Measurements from ENCODE around the gene BAG2. TPM values are rescaled to one million over a fixed set of nuclear protein-coding genes. Genes with fewer than 3 reads are reported as not detected.

The BAG2 gene
- polyA plus RNA-seq, 1 donor, result 4.3 TPM

DNA sequence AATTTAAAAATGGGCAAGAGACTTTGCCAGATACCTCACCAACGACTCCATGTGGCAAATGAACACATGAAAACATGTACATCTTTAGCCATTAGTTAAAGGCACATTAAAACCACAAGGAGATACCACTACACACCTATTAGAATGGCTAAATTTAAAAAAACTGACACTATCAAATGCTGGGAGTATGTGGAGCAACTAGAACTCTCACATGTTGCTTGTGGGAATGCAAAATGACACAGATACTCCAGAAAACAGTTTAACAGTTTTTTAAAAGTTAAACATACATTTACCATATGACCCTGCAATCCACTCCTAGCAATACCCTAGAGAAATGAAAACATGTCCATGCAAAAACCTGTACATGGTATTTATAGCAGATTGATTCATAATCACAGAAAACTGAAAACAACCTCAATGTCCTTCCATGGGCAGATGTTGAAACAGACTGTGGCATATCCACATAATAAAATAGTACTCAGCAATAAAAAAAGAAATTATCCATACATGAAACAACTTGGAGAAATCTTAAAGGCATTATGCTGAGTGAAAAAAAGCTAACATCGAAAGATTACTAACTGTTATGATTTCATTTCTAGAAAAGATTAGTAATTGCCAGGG lies 48.1 kb downstream of the BAG2 start:
- H3K27ac ChIP-seq (ENCODE audit: low read length), result no peak overlapping the region
- DNase-seq, result no peak

GRCh38 chr6:57221191-57221935 lies 49.2 kb downstream of the BAG2 start:
- peak overlapping the region; percentile 80 for H3K27ac ChIP-seq (ENCODE audit: low read length)
- H3K27me3 ChIP-seq (ENCODE audit: control insufficient read depth, insufficient read depth, low read length), result no peaks in the 10 kb centered on the region
- H3K36me3 ChIP-seq (ENCODE audit: control insufficient read depth, insufficient read depth, low read length), result no peaks in the 10 kb centered on the region
- H3K4me3 ChIP-seq (ENCODE audit: low read length), result peak overlapping the region; percentile 88
- H3K4me1 ChIP-seq (ENCODE audit: control insufficient read depth, insufficient read depth, low read length), result no peaks in the 10 kb centered on the region
- WGBS (ENCODE audit: insufficient coverage, low lambda C conversion rate), result no CpG with 5 or more reads among the region's 38 CpGs
- H3K9me3 ChIP-seq (ENCODE audit: control insufficient read depth, low read depth, low read length), result no peaks in the 10 kb centered on the region
- DNase-seq, result peak; percentile 42 to 62

More for the DNA sequence above, 48.1 kb downstream of the BAG2 start:
- Histone ChIP-seq H3K9me3 (ENCODE audit: control insufficient read depth, low read depth, low read length) (no peaks in the 10 kb centered on the region), H3K27me3 (ENCODE audit: control insufficient read depth, insufficient read depth, low read length) (no peaks in the 10 kb centered on the region), H3K4me3 (ENCODE audit: low read length) (no peak overlapping the region), H3K36me3 (ENCODE audit: control insufficient read depth, insufficient read depth, low read length) (no peaks in the 10 kb centered on the region), H3K4me1 (ENCODE audit: control insufficient read depth, insufficient read depth, low read length) (no peaks in the 10 kb centered on the region)
- WGBS (ENCODE audit: insufficient coverage, low lambda C conversion rate), result 100% methylated on average over 1 of the region's 2 CpGs

- no peaks in the 10 kb centered on the region for H3K4me1 ChIP-seq (ENCODE audit: control insufficient read depth, insufficient read depth, low read length)
- peak within 1 kb of the TSS; percentile 88 for H3K4me3 ChIP-seq (ENCODE audit: low read length)
- peak; percentile 86 to 90 for DNase-seq
- H3K9me3 ChIP-seq (ENCODE audit: control insufficient read depth, low read depth, low read length), result no peaks in the 10 kb centered on the region
- H3K27me3 ChIP-seq (ENCODE audit: control insufficient read depth, insufficient read depth, low read length), result no peaks in the 10 kb centered on the region
- no CpG with 5 or more reads among the region's 69 CpGs for WGBS (ENCODE audit: insufficient coverage, low lambda C conversion rate)
- no peaks in the 10 kb centered on the region for H3K36me3 ChIP-seq (ENCODE audit: control insufficient read depth, insufficient read depth, low read length)
- H3K27ac ChIP-seq (ENCODE audit: low read length), result peak within 1 kb of the TSS; percentile 80
Observed at GRCh38 chr6:57221936-57222742, 50.0 kb downstream of the BAG2 start, which contains the start of gene RAB23. Gene RAB23, minus strand, starts transcription at chr6:57222307. Its CDS starts 11,927 bp downstream, at chr6:57210380.

DNA sequence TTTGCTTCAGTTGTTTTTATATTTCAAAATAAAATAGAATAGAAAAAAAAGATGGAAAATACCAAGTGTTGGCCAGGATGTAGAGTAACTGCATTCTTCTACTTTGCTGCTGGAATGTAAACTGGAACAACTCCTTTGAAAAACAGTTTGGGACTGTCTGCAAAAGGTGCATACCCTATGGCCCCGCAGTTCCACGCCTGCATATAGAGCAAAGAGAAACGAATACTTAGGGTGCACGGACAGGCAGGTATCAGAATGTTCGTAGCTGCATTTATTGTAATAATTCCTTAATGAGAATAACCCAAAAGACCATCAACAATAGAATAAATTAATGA lies 50.6 kb downstream of the BAG2 start:
- peak overlapping the region; percentile 88 for H3K4me3 ChIP-seq (ENCODE audit: low read length)
- WGBS (ENCODE audit: insufficient coverage, low lambda C conversion rate), result no CpG with 5 or more reads among the region's 5 CpGs
- no peaks in the 10 kb centered on the region for H3K4me1 ChIP-seq (ENCODE audit: control insufficient read depth, insufficient read depth, low read length)
- H3K27ac ChIP-seq (ENCODE audit: low read length), result peak overlapping the region; percentile 80
- no peaks in the 10 kb centered on the region for H3K36me3 ChIP-seq (ENCODE audit: control insufficient read depth, insufficient read depth, low read length)
- H3K27me3 ChIP-seq (ENCODE audit: control insufficient read depth, insufficient read depth, low read length), result no peaks in the 10 kb centered on the region
- no peak for DNase-seq
- H3K9me3 ChIP-seq (ENCODE audit: control insufficient read depth, low read depth, low read length), result no peaks in the 10 kb centered on the region

DNA sequence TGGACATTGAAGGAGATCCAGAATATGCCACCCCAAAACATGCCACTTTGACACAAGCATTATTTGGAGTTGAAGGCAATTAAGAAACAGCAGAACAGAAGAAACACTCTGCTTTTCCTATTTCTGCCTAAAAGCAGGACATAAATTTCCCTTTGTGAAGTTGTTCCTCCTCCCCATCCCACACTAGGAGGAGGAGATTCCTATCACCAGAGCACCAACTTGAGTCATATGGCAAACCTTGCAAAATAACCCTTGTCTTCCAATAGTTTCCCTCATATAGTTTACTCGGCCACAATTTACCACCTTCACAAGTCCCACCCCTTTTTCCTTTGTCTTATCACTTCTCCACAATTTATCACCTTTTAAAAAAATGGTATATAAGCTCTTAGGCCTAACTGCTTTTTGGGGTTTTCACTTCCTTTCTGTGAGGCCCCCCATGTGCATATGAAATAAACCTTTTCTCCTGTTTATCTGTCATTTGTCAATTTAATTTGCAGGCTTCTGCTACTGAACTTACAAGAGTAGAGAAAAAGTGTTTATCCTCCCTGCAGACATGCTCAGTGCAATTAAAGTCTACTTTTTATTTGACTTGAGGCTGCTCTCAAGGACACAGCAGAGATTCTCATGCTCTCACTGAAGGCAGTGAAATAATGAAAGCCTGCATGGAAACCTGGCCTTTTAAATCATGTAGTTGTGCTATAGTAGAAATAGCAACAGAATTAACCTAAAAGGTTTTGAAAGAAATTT lies 52.8 kb downstream of the BAG2 start:
- no peak overlapping the region for H3K27ac ChIP-seq (ENCODE audit: low read length)
- WGBS (ENCODE audit: insufficient coverage, low lambda C conversion rate), result 20% methylated on average over 1 of the region's 1 CpG

GRCh38 chr6:57226221-57226620 lies 54.1 kb downstream of the BAG2 start:
- no peak overlapping the region for H3K4me3 ChIP-seq (ENCODE audit: low read length)
- no peak overlapping the region for H3K27ac ChIP-seq (ENCODE audit: low read length)
- no peaks in the 10 kb centered on the region for H3K9me3 ChIP-seq (ENCODE audit: control insufficient read depth, low read depth, low read length)
- no peak for DNase-seq
- WGBS (ENCODE audit: insufficient coverage, low lambda C conversion rate), result 83% methylated on average over 1 of the region's 2 CpGs
- H3K27me3 ChIP-seq (ENCODE audit: control insufficient read depth, insufficient read depth, low read length), result no peaks in the 10 kb centered on the region
- H3K36me3 ChIP-seq (ENCODE audit: control insufficient read depth, insufficient read depth, low read length), result no peaks in the 10 kb centered on the region
- no peaks in the 10 kb centered on the region for H3K4me1 ChIP-seq (ENCODE audit: control insufficient read depth, insufficient read depth, low read length)

More for the DNA sequence above, 52.8 kb downstream of the BAG2 start:
- Histone ChIP-seq H3K9me3 (ENCODE audit: control insufficient read depth, low read depth, low read length) (no peaks in the 10 kb centered on the region), H3K27me3 (ENCODE audit: control insufficient read depth, insufficient read depth, low read length) (no peaks in the 10 kb centered on the region), H3K36me3 (ENCODE audit: control insufficient read depth, insufficient read depth, low read length) (no peaks in the 10 kb centered on the region), H3K4me1 (ENCODE audit: control insufficient read depth, insufficient read depth, low read length) (no peaks in the 10 kb centered on the region), H3K4me3 (ENCODE audit: low read length) (no peak overlapping the region)
- no peak for DNase-seq

Other genes with a start within 250 kb of the BAG2 start
- gene BEND6, start 217.2 kb upstream of the BAG2 start, polyA plus RNA-seq, result 1.2 TPM
- 12.9 TPM for gene KIAA1586, start 125.6 kb upstream of the BAG2 start, polyA plus RNA-seq
- gene ZNF451, start 82.1 kb upstream of the BAG2 start, polyA plus RNA-seq, result 27.6 TPM
- 16.3 TPM for gene RAB23, start 50.0 kb downstream of the BAG2 start, polyA plus RNA-seq
- 9.5 TPM for gene PRIM2, start 145.3 kb downstream of the BAG2 start, polyA plus RNA-seq